22Rv1 (cell line): ENCODE data around the gene FOXR1.
"Not testable (repeated sequence)": the region's sequence is repeated elsewhere in the genome, so short reads cannot be mapped to it uniquely, and the experiment has no call there.

Source experiments
- H3K27ac ChIP-seq: fragments of 450-650 bp; 2 replicates; pipeline ENCODE4 v1.5.1; 2017
- CTCF ChIP-seq: fragments of 450-650 bp; IDR thresholded peaks from 2 replicates; pipeline ENCODE4 v1.5.1; 2017; ENCODE audit warnings: mild to moderate bottlenecking
- ZFX ChIP-seq: fragments of 450-650 bp; IDR thresholded peaks from 2 replicates; pipeline ENCODE4 v1.6.1; 2017; ENCODE audit warnings: antibody characterized with exemption, borderline replicate concordance

FOXR1 gene

GRCh38 chr11:118961189-118961588, 10.4 kb upstream of the FOXR1 start:
- TF ChIP-seq CTCF (no peak), ZFX (no peak)
- no peak overlapping the region for H3K27ac ChIP-seq

GRCh38 chr11:118961591-118961990, 10.0 kb upstream of the FOXR1 start:
- H3K27ac ChIP-seq: no peak overlapping the region
- TF ChIP-seq CTCF (no peak), ZFX (no peak)

- H3K27ac ChIP-seq: not testable (repeated sequence)
Measured at GRCh38 chr11:118969508-118969907, 2.1 kb upstream of the FOXR1 start.

- TF ChIP-seq ZFX: no peak
- no peak for TF ChIP-seq CTCF
- H3K27ac ChIP-seq: no peak overlapping the region
Measured at GRCh38 chr11:118973985-118974384, 2.4 kb downstream of the FOXR1 start.

- TF ChIP-seq CTCF: no peak
- TF ChIP-seq ZFX: no peak
- H3K27ac ChIP-seq: no peak overlapping the region
Measured at GRCh38 chr11:118975771-118976709, 4.5 kb downstream of the FOXR1 start.

GRCh38 chr11:118979434-118979833, 7.9 kb downstream of the FOXR1 start:
- TF ChIP-seq ZFX (no peak), CTCF (no peak)
- no peak overlapping the region for H3K27ac ChIP-seq

- TF ChIP-seq ZFX (no peak), CTCF (no peak)
- H3K27ac ChIP-seq: no peak overlapping the region
Measured at GRCh38 chr11:118980191-118980881, 8.8 kb downstream of the FOXR1 start.

GRCh38 chr11:118984337-118984736, 12.8 kb downstream of the FOXR1 start:
- not testable (repeated sequence) for H3K27ac ChIP-seq
